ENCODE measurements around the gene SEMA4D.

Gene SEMA4D

DNA sequence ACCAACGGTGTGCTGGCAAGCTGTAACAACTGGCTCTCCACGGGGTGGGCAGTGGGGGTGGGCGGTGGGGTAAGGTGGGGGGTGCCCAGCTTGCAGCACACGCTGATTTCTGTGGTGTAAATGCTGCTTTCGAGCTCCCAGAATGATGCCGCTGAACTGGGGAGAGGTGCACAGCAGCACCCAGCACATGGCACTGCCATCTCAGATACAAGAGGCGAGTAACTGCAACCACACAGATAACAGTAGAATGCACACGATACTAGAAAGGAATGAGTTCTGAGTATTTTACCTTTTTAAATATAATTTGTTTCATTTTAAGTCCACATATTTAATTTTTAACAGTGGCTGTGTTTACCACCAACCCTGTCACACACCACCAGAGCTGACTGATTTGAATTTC, 87.9 kb downstream of the SEMA4D start:
- no peak for DNase-seq (ENCODE audit: low spot score)

DNA sequence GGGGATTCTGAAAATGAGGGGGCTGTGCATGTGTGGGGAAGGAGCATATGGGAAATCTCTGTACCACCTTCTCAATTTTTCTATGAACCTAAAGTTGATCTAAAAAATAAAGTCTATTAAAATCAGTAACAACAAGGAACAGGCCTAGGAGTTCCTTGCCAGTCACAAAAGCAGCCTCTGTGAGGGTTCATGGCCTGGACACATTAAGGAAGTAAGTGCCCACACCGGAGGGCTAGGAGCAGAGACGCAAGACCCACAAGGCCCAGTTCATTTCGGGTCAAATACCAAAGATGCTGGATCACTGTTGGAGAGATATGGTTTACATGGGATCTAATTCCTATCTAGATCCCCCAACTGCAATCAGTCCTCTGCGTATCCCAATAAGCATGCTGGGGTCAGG, 88.4 kb downstream of the SEMA4D start:
- DNase-seq (ENCODE audit: low spot score) = no peak

DNA sequence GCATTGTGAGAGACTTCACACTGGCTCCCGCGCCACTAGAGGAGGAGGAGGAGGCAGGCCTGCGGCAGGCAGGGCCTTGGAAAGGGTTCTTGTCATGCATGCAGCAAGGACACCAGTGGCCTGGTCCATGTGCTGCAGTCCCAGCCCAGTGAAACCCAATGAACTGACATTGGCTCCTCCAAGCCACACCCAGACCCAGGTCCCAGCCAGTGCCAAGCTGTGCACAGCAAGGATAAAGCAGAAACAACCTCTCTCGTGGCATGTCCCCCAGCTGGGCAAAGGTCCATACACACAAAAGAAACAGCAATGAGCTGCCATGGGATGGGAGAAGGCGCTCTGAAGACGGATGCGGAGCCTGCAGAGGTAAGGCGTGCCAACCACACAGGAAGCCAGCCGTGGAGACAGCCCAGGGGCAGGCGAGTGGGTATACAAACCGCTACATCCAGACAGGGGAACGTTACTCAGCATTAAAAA, 89.2 kb downstream of the SEMA4D start:
- DNase-seq (ENCODE audit: low spot score) = peak; percentile 83

DNA sequence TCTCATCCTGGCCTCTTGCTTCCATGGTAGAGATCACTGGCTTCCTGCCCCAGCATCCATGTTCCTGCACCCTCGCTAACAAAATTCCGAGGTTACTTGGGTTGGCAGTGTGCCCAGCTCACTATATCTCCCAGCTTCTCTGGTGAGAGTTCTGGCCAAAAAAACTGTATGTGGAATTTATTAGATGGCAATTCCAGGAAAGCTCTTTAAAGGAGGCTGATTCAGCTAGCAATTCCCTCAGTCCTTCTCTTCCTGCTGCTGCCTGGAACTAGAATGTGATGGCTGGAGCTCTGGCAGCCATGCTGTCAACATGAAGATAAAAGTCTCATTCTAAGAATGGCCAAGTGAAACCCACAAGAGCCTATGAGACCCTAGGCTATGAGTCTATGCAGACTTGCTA, 90.8 kb downstream of the SEMA4D start:
- no peak for DNase-seq (ENCODE audit: low spot score)

DNA sequence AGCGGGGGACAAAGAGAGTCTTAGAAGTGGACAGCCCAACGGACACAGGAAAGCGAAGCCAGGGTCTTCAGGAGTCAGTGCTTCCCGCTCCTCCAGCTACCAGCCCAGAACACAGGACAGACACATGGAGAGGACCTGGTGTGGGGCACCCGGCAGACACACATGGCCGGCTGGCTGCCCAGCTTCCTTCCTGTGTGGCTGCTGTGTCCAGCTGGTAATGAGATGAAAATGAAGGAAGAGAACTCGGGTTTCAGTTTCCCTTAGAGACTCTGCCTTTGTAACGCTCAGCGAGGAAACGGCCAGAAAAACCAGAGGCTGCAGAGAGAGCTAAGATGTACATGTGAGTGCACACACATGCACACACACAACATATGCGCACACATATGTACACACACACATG, 92.1 kb downstream of the SEMA4D start:
- no peak for DNase-seq (ENCODE audit: low spot score)

DNA sequence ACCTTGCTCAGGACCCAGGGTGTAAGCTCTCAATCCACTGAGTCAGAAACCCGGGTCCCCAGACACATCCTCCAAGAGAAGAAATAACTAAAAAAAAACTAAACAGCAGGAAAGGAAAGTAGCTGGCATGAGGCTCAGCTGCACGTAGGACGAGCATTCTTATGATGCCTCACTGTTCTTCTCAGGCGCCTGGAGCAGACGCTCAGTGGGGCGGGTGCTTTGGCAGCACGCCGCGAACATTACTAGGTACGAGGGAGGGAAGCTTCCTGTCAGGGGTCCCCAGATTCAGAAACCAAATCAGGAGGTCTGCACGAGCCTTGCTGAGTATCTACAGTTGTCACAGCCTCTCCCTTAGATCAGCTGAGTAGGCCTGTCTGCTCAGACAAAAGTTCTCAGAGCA, 93.8 kb downstream of the SEMA4D start:
- DNase-seq (ENCODE audit: low spot score) = no peak

DNA sequence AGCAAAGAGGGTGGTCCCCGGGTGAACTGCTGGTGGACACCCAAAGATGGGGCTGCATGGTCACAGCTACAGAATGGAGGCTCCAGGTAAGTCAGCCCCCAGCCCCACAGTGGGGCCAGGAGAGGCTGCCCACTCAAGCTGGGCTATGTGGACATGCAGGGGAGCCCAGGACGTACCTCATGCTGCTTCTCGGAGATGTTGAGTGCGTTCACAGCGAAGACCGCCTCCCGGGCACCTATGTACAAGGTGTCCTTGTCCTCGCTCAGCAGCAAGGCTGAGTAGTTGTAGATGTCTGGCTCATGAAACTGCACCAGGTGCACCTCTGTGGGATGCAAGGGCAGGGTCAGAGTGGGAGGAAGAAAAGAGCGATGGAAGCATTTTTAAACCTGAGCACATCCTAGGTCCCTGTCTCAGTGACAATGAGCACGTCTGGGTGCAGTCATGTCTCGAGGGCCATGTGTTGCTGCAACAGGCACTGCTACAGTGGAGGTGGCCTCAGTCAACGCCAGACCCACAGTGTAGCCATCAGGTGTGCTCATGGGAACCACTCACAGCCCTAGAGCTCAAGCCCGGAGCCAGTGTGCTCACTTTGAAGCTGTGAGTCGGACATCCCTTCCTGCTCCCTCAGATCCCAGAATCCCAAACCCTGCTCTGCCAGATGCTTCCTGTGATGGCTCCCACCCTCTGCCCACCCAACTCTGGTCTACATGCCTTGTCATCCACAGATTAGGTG, 95.1 kb downstream of the SEMA4D start:
- DNase-seq (ENCODE audit: low spot score) = no peak

DNA sequence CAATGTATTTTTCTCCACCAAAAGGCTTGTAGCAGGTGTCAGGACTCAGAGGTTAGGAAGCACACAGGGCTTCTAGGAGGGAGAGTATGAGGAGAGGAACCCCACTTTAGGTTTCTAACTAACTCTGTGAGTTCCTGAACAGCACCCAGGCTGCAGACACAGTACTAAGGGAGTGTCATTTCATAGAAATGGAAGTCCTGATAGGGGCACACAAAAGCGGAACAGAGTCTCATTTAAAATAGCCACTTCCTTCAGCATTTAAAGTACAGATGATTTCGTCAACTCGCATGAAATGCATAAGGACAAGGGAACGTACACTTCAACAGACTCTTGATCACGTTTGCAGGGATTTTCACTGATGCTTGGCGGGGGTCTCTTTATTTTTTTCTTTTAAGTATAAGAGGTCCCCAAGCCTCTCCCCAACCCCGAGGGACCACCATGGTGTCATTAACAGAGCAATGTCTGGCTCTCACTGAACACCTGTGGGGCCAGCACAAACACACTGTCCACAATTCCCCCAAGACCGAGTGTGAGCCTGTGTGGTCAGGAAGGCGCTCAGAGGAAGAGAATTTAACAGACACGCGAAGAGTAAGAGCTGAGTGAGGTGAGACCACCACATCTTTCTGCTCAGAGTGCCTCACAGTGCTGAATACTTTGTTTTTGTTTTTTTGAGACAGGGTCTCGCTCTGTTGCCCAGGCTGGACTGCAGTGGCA, 97.4 kb downstream of the SEMA4D start:
- no peak for DNase-seq (ENCODE audit: low spot score)

DNA sequence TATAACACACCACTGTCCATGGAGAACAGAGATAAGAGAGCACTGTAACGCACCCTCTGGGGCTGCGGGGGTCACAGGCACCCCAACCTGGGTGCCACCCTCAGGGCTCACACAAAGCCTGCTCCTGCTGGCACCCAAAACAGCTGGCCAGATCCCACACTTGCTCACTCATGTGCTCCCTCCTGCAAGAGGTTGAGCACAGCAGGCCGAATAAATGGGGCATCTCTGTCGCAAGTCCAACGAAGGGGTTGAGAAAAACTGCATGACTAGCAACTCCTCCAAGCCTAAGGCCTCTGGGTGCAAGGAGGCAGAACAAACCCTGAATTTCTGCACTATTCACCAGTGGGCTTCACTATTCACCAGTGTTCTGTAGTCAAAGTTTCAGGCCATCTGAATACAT, 99.3 kb downstream of the SEMA4D start:
- DNase-seq (ENCODE audit: low spot score) = no peak

DNA sequence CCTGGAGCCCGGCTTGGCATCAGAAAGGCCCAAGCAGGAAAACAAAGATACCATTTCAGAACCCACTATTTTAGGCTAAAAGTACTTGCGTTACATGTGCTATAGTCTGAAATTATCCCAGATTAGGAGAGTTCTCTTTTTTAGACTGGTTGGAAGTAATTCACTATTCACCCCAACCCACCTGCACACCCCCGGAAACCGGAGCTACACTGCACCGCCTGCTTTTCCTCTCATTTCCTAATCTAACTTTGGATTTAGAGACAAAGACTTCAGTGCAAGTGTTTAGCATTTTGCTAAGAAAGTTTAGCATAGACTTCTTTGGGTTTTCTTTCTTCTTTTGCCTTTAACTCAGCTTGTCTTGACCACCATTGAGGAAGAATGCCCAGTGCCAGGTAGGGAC, 100.4 kb downstream of the SEMA4D start:
- no peak for DNase-seq (ENCODE audit: low spot score)

DNA sequence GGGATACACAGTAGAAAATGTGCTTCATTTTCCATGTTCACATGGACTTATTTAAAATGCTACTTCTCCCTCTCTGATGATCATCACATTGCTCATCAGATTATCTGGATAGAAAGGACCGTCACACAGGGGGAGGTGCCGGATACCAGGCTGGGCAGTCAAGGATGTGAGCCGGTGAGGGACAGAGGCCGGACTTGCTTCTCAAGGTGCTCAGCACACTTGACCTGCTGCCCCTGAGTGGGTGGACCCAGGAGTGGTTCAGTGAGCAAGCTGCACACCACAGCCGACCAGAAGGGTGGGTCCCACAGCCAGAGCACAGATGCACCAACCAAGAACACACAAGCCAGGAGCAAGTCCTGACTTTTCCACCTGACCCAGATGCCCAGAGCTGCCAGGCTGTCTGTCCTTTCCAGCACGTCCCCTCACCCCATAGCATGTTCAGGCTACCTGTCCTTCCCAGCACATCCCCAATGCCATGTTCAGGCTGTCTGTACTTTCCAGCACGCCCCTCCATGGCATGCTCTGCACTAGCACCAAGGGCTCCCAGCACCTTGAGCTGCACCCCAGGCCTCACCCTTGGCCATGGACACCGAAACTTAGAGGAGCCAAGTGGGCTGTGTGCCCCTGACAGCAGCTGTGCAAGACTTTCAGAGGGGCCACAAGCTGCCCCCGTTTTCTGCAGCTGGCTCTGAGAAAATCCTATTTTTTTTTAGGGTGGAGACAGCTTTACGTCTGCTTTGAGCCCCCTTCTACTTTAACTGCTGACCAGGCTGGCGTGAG, 101.8 kb downstream of the SEMA4D start:
- no peak for DNase-seq (ENCODE audit: low spot score)

DNA sequence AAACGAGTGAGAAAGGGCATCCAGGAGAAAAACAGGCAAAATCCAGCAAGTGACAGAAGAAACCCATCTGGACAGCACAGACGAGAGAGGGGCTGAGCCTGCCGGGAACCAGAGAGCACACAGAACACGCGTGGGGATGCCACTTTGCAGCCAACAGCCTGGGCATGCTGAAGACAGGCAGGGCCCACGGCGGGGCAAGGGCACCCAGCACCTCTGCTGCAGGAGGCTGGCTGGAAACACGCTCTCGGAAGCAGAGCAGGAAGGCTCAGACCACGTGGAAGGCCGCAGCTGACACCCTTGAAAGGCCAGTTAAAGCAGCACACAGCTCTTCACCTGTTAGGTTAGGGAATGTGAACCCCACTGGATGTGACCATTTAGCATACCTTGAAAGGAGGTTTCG, 103.5 kb downstream of the SEMA4D start:
- DNase-seq (ENCODE audit: low spot score) = no peak

DNA sequence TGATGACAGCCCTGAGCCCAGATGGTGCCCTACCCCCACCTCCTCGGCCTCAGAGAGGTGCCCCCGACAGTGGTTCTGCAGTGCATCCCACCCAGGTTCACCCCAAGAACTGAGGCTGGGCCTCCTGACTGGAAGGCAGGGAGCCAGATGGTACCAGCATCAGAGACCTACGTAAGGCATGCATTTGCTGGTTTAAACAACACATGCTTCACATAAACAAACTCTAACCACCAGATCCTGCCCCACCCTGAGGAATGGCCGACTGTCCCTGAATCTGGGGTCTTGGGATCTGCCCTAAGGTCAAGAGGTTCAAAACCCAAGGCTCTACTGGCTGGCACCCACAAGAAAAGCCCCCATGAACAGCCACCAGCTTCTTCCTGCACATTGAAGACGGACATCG, 106.3 kb downstream of the SEMA4D start:
- no peak for DNase-seq (ENCODE audit: low spot score)

DNA sequence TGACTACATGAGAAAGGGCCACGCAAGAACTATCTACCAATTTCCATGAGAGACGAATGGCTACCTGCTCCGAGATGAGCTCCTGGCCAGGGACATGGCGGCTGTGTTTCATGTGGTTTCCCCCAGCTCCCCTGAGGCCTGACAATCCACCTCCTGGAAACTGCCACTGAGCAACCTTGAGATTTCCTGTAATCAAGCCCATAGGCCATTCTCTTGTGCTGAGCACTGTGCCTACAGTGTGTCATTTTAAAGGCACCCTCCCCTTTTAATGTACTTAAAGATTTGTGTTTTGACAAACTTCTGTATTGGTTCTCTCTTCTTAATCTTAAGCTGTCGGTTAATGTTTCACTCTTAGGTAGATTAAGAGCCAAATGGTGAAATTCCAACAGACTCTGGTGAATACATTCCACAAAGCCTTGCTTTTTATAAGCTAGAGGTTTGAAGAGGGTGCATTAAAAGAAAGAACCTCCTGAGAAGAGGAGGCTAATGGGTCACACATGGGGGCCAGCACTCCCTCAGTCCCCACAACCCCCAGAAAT, 107.3 kb downstream of the SEMA4D start:
- no peak for DNase-seq (ENCODE audit: low spot score)

DNA sequence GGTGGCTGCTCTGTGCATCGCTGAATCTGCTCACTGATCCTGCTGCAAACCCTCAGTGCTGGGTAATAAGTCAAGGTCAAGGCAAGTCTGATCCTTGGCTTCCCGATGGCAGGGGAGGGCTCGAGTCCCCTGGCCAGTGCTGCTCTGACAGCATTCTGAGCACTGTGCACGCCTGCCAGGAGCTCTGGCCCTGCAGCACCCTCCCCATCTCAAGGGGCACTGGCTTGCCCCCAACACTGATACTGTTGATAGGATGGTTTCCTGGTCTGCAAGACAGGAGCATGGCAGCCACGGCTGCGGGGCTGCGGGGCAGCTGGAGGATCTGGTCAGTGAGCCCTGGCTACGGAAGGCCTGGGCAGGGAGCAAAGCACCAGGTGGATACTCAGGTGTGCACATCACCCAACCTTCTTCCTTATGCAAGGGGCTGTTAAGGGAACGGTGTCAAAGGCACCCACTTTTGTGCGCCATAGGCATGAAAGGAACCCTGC, 107.8 kb downstream of the SEMA4D start:
- DNase-seq (ENCODE audit: low spot score) = no peak

DNA sequence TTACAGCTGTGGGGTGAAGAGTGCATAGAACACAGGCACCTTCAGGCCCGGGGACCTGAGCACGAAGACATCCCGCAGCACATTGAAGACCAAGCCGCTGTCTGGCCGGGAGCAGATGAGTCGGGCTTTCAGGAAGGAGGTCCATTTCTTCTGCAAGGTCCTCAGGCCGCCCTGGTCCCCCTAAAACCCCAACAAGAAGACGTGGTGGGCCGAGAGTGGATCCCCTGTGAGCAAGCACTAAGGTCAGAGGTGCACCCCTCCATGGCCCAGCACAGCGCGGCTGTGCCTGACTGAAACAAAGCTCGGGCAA, 109.1 kb downstream of the SEMA4D start:
- DNase-seq (ENCODE audit: low spot score) = no peak

DNA sequence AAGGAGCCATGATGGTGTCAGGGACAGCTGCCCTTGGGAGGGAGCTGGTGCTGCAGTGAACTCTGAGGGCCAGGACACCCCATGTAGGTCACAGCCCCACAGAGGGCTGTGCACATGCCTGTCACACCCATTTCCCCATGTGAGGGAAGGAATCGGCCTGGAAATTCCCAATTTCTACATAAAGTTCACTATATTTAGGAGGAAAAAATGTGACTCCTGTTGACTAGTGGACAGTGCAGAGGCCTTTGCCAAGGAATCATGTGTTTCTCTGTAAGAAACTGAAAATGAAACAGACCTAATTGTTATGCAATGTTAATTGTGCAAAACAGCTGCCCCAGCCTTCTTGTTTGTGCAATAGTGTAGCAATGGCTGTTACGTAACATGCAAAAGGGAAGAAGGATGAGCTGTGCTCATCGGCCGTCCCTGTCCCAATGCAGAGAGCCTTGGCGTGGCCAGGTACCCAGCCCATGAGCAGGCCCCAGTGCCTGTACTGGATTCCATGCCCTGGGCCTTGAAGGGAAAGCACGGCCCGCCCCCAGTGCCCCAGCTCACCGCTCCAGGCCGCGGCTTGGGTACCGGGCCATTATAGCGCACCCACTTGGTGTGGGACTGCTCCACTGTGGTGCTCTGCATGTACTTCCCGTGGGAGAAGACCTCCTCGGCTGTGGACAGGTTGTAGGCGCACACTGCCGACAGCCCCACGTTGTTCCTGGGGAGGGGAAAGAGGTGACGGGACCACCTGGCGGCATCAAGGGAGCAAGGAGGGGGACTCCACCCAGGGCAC, 109.6 kb downstream of the SEMA4D start:
- DNase-seq (ENCODE audit: low spot score) = no peak

DNA sequence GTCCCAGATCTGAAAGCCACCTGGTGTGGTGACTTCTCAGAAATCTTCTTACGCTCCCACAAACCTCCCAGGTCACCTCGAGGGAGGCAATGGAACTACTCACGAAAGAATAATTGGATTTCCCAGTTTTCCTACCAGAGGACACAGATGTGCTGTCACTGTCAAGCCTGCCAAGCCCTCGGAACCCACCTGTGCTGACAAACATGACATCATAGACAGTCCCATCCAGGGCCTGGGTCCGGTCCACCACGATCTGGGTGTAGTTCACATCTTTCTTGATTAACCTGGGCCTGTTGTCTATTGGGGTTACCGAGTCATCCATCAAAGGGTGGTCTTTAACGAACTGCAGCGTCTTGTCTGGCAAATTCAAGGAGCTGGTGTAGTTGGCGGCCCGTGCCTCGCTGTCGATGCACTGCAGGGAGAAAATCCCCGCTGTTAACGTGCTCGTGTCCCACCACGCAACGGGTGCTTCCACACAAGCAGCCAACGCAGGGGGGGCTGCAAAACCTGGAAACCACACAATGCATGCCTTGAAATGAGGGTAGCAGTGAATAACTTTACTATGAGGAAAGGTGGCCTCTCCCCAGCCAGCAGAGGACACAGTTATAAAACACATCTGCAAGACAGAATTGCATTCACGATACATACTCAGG, 110.6 kb downstream of the SEMA4D start:
- no peak for DNase-seq (ENCODE audit: low spot score)

DNA sequence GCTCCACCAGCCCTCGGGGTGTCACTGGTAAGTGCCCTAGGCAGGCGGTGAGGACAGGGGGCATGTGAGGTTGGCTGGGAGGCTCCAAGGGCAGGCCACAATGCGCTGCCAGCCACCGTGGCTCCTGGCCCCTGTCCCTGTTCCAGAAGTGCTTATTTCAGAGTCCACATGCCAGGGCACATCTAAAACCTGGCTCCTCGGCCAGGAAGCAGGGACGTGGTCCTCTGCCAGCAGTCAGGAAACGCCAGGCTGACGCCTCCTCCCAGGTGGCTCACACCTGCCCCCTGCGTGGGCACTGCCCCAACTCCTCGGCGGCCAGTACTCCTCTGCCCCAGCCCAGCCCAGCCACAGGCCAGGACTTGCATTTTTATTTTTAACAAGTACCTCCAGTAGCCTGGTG, 111.1 kb downstream of the SEMA4D start:
- DNase-seq (ENCODE audit: low spot score) = no peak

DNA sequence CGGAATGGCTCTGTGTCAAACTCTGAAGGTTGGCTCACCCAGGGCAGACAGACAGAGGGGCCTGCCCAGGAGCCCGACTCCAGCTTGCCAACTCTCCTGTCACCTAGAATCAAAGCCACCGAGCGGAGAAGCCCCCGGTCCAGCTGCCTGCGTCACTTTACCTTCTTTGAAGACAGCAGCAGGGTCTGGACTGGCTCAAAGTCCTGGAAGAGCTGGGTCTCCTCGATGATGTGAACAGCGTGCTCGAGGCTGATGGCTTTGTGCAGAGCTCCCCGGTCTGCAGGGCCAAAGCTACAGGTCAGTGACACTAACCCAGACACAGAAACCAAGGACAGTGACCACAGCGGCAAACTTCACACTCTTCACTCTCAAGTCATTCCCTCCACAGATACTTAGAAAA, 111.7 kb downstream of the SEMA4D start:
- DNase-seq (ENCODE audit: low spot score) = no peak

DNA sequence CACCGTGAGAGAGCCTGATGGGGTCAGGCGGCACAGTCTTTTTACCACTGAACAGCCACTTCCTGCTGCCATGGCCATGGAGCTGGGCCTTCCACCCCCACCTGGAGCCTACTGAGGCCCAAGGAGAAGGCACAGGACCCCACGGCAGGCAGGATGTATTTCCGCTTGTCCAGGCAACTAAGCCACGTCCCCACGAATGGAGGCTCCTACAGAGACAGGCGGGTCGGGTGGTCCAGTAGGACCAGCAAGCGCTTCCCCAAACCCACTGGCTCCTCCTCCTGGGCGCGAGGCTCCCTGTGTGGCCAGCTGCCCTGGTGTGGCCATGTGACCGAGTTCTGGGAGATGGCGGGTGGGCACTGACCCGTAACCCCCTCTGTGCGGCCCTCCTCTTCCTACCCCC, 113.1 kb downstream of the SEMA4D start:
- no peak for DNase-seq (ENCODE audit: low spot score)
